Testis (tissue), 2 donors: Measurements from ENCODE around the gene MEN1.

Experiments
- POLR2A ChIP-seq: fragments of 450-650 bp; IDR thresholded peaks from one replicate; pipeline ENCODE4 v1.6.1; 2017; ENCODE audit warnings: antibody characterized with exemption, mild to moderate bottlenecking, moderate library complexity
- TF ChIP-seq, protein P1 (sequence below), 3 experiments: fragments of 450-650 bp in 2 of 3; fragments of 200-600 bp in 1 of 3; sonication (generic) in 1 of 3; IDR thresholded peaks; one replicate each; pipeline ENCODE4 v1.5.1; 2016 to 2019; ENCODE audit warnings: antibody characterized with exemption in 3 of 3, mild to moderate bottlenecking in 2 of 3, moderate library complexity in 1 of 3

DNA sequence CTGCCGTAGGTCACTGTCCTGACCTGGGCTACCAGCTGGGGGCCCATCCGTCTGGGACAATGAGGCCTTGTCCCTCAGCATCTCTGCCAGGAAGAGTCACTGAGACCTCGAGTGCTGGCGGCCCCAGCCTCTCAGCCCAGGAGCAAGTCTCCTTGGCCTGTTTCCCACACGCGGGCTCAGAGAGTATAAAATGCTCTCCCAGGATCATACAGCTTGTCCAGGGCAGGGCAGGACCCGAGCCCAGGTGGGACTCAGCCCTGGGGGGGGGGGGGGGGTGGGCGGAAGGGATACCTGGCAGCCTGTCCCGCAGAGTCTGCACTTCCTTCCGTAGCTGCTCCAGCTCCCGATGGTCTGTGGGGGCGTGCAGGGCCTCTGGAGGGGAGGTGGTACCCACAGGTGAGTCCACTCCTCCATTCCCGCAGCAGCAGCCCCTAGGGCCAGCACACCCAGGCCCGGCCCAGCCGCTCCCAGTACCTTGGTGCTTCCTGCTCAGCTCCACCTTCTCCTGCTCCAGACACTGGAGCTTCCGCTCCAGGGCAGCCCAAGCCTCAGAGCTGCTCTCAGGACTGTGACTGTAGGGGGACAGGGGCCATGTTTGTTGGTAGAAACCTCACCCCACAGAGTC is 26.2 kb upstream of the MEN1 start:
- TF ChIP-seq, protein P1, sequence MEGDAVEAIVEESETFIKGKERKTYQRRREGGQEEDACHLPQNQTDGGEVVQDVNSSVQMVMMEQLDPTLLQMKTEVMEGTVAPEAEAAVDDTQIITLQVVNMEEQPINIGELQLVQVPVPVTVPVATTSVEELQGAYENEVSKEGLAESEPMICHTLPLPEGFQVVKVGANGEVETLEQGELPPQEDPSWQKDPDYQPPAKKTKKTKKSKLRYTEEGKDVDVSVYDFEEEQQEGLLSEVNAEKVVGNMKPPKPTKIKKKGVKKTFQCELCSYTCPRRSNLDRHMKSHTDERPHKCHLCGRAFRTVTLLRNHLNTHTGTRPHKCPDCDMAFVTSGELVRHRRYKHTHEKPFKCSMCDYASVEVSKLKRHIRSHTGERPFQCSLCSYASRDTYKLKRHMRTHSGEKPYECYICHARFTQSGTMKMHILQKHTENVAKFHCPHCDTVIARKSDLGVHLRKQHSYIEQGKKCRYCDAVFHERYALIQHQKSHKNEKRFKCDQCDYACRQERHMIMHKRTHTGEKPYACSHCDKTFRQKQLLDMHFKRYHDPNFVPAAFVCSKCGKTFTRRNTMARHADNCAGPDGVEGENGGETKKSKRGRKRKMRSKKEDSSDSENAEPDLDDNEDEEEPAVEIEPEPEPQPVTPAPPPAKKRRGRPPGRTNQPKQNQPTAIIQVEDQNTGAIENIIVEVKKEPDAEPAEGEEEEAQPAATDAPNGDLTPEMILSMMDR (IDR thresholded peaks at IDR 0.05), result no peak
- no peak for TF ChIP-seq POLR2A
